ENCODE measurements around the gene ANO4. TPM values are rescaled to one million over a fixed set of nuclear protein-coding genes. Genes with fewer than 3 reads are reported as not detected.

The ANO4 gene
- total and polyA plus RNA-seq, 8 donors = 2.0 to 6.9 (median 4.7) TPM; not detected in 1

DNA sequence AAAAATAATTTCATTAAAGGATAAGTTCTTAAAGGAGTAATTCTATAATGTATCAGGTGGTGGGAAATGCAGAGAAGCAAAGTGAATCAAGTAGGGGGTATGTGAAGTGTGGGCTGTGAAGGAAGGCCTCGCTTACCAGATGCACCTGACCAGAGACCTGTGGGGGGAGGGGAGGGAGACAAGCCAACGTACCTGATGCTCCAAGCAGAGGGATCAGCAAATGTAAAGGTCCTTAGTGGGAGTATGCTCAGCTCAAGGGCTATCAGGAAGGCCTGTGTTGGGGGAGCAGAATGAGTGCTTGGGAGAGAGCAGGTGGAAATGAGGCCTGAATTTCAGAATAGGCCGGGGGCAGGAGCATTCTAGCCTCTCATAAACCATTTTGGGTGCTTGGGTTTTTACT, 57.1 kb downstream of the ANO4 start:
- TF ChIP-seq, protein P1, sequence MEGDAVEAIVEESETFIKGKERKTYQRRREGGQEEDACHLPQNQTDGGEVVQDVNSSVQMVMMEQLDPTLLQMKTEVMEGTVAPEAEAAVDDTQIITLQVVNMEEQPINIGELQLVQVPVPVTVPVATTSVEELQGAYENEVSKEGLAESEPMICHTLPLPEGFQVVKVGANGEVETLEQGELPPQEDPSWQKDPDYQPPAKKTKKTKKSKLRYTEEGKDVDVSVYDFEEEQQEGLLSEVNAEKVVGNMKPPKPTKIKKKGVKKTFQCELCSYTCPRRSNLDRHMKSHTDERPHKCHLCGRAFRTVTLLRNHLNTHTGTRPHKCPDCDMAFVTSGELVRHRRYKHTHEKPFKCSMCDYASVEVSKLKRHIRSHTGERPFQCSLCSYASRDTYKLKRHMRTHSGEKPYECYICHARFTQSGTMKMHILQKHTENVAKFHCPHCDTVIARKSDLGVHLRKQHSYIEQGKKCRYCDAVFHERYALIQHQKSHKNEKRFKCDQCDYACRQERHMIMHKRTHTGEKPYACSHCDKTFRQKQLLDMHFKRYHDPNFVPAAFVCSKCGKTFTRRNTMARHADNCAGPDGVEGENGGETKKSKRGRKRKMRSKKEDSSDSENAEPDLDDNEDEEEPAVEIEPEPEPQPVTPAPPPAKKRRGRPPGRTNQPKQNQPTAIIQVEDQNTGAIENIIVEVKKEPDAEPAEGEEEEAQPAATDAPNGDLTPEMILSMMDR (IDR thresholded peaks at IDR 0.05) = no peak
- intact Hi-C loops (cut with DNase I) = no loop called here

DNA sequence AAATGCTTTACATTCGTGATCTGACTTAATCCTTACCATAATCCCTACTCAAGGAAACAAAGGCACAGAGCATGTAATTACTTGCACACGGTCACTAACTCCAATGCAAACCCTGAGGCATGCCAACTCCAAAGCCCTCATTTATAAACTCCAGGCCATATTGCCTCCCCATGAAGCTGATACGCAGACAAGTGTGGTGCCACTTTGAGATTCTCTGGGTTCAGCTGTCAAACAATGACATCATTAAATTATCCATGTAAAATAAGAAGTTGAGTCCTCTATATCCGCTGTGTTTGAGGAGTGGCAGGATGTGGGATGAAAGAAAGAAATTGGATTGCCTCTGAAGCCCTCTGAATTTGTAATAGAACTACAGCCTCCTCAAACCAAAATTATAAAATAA, 62.8 kb downstream of the ANO4 start:
- DNase-seq (no peak), ATAC-seq (no peak)
- intact Hi-C loops (cut with DNase I) = no loop called here
- H3K27ac ChIP-seq = no peak overlapping the region
- H3K4me3 ChIP-seq = no peak overlapping the region
- H3K36me3 ChIP-seq = no peaks in the 10 kb centered on the region
- no peaks in the 10 kb centered on the region for H3K27me3 ChIP-seq
- no peaks in the 10 kb centered on the region for H3K4me1 ChIP-seq
- TF ChIP-seq, protein P1 (IDR thresholded peaks at IDR 0.05) = no peak
- H3K9me3 ChIP-seq = no peaks in the 10 kb centered on the region

More for the DNA sequence above, 57.1 kb downstream of the ANO4 start:
- H3K27me3 ChIP-seq = no peaks in the 10 kb centered on the region
- no peaks in the 10 kb centered on the region for H3K36me3 ChIP-seq
- H3K9me3 ChIP-seq = no peaks in the 10 kb centered on the region
- no peaks in the 10 kb centered on the region for H3K4me1 ChIP-seq
- H3K4me3 ChIP-seq = no peak overlapping the region
- DNase-seq = no peak
- no peak overlapping the region for H3K27ac ChIP-seq
- no peak for ATAC-seq

DNA sequence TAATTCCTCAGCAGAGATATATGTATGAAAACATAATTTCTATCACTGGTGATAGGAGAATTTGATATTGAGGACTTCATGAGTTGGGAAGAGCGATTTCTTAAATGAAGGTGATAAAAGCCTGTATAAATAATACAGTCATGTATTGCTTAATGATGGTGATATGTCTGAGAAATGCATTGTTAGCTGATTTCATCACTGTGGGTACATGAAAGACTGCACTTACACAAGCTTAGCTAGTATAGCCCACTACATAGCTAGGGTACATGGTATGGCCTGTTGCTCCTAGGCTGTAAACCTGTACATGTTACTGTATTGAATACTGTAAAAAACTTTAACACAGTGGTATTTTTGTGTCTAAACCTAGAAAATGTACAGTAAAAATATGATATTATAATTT, 63.4 kb downstream of the ANO4 start:
- no peak for ATAC-seq
- Histone ChIP-seq H3K36me3 (no peaks in the 10 kb centered on the region), H3K27me3 (no peaks in the 10 kb centered on the region), H3K4me1 (no peaks in the 10 kb centered on the region), H3K27ac (no peak overlapping the region), H3K4me3 (no peak overlapping the region), H3K9me3 (no peaks in the 10 kb centered on the region)
- intact Hi-C loops (cut with DNase I) = no loop called here
- TF ChIP-seq, protein P1 (IDR thresholded peaks at IDR 0.05) = no peak
- DNase-seq = no peak

DNA sequence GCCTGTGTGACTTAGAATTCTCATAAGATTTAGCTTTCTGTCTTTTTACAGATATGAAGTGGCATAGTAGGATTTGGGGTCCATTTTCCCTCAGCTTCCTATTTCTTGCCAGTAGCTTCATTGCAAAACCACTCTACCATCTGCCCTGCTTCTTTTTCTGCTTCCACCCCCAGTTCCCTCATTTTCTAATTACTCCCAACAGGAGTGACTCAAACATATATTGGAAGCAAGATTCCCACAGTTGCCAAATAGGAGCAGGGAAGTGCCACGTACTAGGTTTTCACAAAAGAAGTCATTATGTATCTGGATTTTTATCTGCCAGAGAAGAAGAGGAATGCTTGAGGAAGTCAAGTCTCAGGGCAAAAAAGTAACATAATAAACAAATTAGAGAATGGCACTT, 64.1 kb downstream of the ANO4 start:
- intact Hi-C loops (cut with DNase I) = no loop called here
- H3K27ac ChIP-seq = no peak overlapping the region
- TF ChIP-seq, protein P1 (IDR thresholded peaks at IDR 0.05) = no peak
- no peaks in the 10 kb centered on the region for H3K27me3 ChIP-seq
- no peaks in the 10 kb centered on the region for H3K36me3 ChIP-seq
- no peaks in the 10 kb centered on the region for H3K9me3 ChIP-seq
- H3K4me3 ChIP-seq = no peak overlapping the region
- H3K4me1 ChIP-seq = no peaks in the 10 kb centered on the region
- ATAC-seq = no peak
- no peak for DNase-seq

DNA sequence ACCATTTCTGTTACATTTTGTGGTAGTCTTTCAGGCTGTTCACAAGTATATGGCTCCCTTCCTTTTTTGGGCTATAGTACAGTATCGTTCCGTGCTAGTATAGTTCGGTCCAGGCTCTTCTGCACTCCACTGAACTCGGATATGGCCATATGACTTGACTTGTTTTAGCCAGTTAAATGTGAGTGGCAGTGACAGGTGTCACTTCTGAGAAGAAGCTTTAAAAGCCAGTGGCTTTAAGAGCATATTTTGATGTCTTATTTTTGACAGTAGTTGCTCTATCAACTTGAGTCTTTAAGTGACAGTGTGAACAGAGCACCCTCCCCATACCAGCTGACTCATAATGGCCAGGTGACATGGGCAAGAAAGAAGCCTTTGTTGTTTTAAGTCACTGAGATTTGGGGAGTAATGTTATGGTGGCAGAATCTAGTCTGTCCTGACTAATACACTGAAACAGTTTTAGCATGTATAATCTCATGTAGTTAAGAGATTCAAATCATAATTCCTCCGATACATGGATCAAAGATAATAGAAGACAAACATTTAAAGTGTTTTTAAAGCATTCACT, 64.6 kb downstream of the ANO4 start:
- Histone ChIP-seq H3K9me3 (no peaks in the 10 kb centered on the region), H3K4me1 (no peaks in the 10 kb centered on the region), H3K36me3 (no peaks in the 10 kb centered on the region), H3K27me3 (no peaks in the 10 kb centered on the region), H3K4me3 (no peak overlapping the region), H3K27ac (no peak overlapping the region)
- TF ChIP-seq, protein P1 (IDR thresholded peaks at IDR 0.05) = no peak
- ATAC-seq (peak; percentile 67), DNase-seq (no peak)
- intact Hi-C loops (cut with DNase I) = no loop called here
